CD14-positive monocyte (primary cell): Measurements from ENCODE around the gene CNFN. TPM values are rescaled to one million over a fixed set of nuclear protein-coding genes. Genes with fewer than 3 reads are reported as not detected.

Experiments used
- DNase-seq, 3 donors: peaks; one replicate each; pipeline ENCODE4 v3.0.0-alpha.2; 2011 to 2022
- H2AFZ ChIP-seq: 2 replicates; pipeline ENCODE4 v1.6.0; 2012; ENCODE audit warnings: mild to moderate bottlenecking, low read depth, low read length, inconsistent platforms; ENCODE audit not compliant: insufficient read depth, poor library complexity, severe bottlenecking
- H3K27ac ChIP-seq, 2 donors: 1 replicate in 1 of 2; 2 replicates in 1 of 2; pipeline ENCODE4 v1.5.1; 2012 to 2013; ENCODE audit warnings: low read length in 2 of 2, control low read depth in 1 of 2, inconsistent platforms in 1 of 2, low read depth in 1 of 2, mild to moderate bottlenecking in 1 of 2
- H3K27me3 ChIP-seq, 2 donors: one replicate each; pipeline versions ENCODE4 v1.6.0 to v1.6.1; 2011 to 2013; ENCODE audit warnings: low read length in 2 of 2; ENCODE audit not compliant: control insufficient read depth in 2 of 2, insufficient read depth in 2 of 2
- H3K36me3 ChIP-seq, 2 donors: replicated peaks in 1 of 2; 1 replicate in 1 of 2; 2 replicates in 1 of 2; pipeline versions ENCODE4 v1.5.1 to v1.6.1; 2012 to 2013; ENCODE audit warnings: low read length in 2 of 2, control low read depth in 1 of 2, inconsistent platforms in 1 of 2, mild to moderate bottlenecking in 1 of 2; ENCODE audit not compliant: insufficient read depth in 2 of 2, control insufficient read depth in 1 of 2
- H3K4me1 ChIP-seq, 2 donors: 1 replicate in 1 of 2; 2 replicates in 1 of 2; pipeline versions ENCODE4 v1.5.1 to v1.6.1; 2012 to 2013; ENCODE audit warnings: low read length in 2 of 2, control low read depth in 1 of 2, inconsistent platforms in 1 of 2, mild to moderate bottlenecking in 1 of 2, moderate library complexity in 1 of 2; ENCODE audit not compliant: insufficient read depth in 2 of 2, control insufficient read depth in 1 of 2
- H3K4me2 ChIP-seq: replicated peaks from 2 replicates; pipeline ENCODE3; 2012; ENCODE audit warnings: low read length, moderate library complexity, mild to moderate bottlenecking; ENCODE audit not compliant: poor library complexity, severe bottlenecking; ENCODE audit errors: extremely low read depth
- H3K4me3 ChIP-seq, 3 experiments: fragments of 200-600 bp in 1 of 3; sonication (generic) in 1 of 3; replicated peaks in 1 of 3; 1 replicate in 2 of 3; 2 replicates in 1 of 3; pipeline ENCODE4 v1.5.1; 2011 to 2013; ENCODE audit warnings: low read length in 3 of 3, mild to moderate bottlenecking in 3 of 3, control low read depth in 2 of 3, low read depth in 2 of 3, inconsistent platforms in 1 of 3, moderate library complexity in 1 of 3
- H3K79me2 ChIP-seq: 2 replicates; pipeline ENCODE4 v1.6.0; 2012; ENCODE audit warnings: mild to moderate bottlenecking, control low read depth, inconsistent platforms, low read length, moderate library complexity; ENCODE audit not compliant: insufficient read depth
- H3K9ac ChIP-seq: 2 replicates; pipeline ENCODE4 v1.6.0; 2017; ENCODE audit warnings: low read length, mild to moderate bottlenecking; ENCODE audit not compliant: insufficient read depth, poor library complexity, severe bottlenecking
- H3K9me3 ChIP-seq, 2 donors: replicated peaks in 1 of 2; 1 replicate in 1 of 2; 2 replicates in 1 of 2; pipeline versions ENCODE4 v1.5.1 to v1.6.1; 2012 to 2013; ENCODE audit warnings: low read length in 2 of 2, control low read depth in 1 of 2; ENCODE audit not compliant: control insufficient read depth in 1 of 2, insufficient read depth in 1 of 2
- H4K20me1 ChIP-seq: 2 replicates; pipeline ENCODE4 v1.6.0; 2012; ENCODE audit warnings: mild to moderate bottlenecking, low read length, control low read depth, moderate library complexity; ENCODE audit not compliant: insufficient read depth
- H3K27ac Mint-ChIP-seq, 7 donors: one replicate each; pipeline ENCODE4 v1.8.0; 2020; ENCODE audit warnings: mild to moderate bottlenecking in 7 of 7, mixed read lengths in 7 of 7, moderate library complexity in 6 of 7, inconsistent platforms in 2 of 7
- H3K27me3 Mint-ChIP-seq, 3 donors: one replicate each; pipeline ENCODE4 v1.8.0; 2021 to 2022; ENCODE audit warnings: low read depth in 3 of 3, mild to moderate bottlenecking in 3 of 3, mixed read lengths in 3 of 3, moderate library complexity in 3 of 3, inconsistent platforms in 1 of 3
- H3K36me3 Mint-ChIP-seq, 2 donors: one replicate each; pipeline ENCODE4 v1.8.0; 2020; ENCODE audit warnings: mixed read lengths in 2 of 2, inconsistent platforms in 1 of 2, mild to moderate bottlenecking in 1 of 2
- H3K4me1 Mint-ChIP-seq: one replicate; pipeline ENCODE4 v1.8.0; 2020; ENCODE audit warnings: mild to moderate bottlenecking, mixed read lengths
- H3K4me3 Mint-ChIP-seq, 2 donors: one replicate each; pipeline ENCODE4 v1.8.0; 2020; ENCODE audit warnings: mild to moderate bottlenecking in 2 of 2, mixed read lengths in 2 of 2, moderate library complexity in 1 of 2
- H3K9me3 Mint-ChIP-seq, 7 donors: one replicate each; pipeline ENCODE4 v1.8.0; 2020 to 2022; ENCODE audit warnings: mixed read lengths in 7 of 7, mild to moderate bottlenecking in 6 of 7, moderate library complexity in 6 of 7, inconsistent platforms in 2 of 7
- CTCF ChIP-seq: fragments of 200-600 bp; IDR thresholded peaks from one replicate; pipeline ENCODE4 v1.8.0; 2022; ENCODE audit warnings: antibody characterized with exemption, mild to moderate bottlenecking
- WGBS: methylation state at CpG from one replicate; pipeline ENCODE4 v1.1.5; 2013; ENCODE audit warnings: missing lambda C conversion rate; ENCODE audit not compliant: insufficient coverage; 5-methylcytosine and 5-hydroxymethylcytosine counted together
- intact Hi-C, 2 donors: fragments of 100-400 bp; cut with micrococcal nuclease; formaldehyde crosslinking; loops; one replicate each; pipeline versions ENCODE4 v1.15.0 to v1.15.1; 2023
- polyA plus RNA-seq, 3 donors: library from polyadenylated mRNA; depleted of rRNA in 1 of 3; unstranded in 2 of 3; stranded (reverse) in 1 of 3; fragments of 300-500 nt in 2 of 3; fragments of >200 nt in 1 of 3; fragmentation: Illumina TruSeq in 2 of 3; gene quantifications; 1 replicate in 2 of 3; 2 replicates in 1 of 3; pipeline ENCODE4 v1.2.3, GENCODE V29; 2012 to 2021

The CNFN gene
- polyA plus RNA-seq, 3 donors: 0.64 to 6.4 (median 3.4) TPM

DNA sequence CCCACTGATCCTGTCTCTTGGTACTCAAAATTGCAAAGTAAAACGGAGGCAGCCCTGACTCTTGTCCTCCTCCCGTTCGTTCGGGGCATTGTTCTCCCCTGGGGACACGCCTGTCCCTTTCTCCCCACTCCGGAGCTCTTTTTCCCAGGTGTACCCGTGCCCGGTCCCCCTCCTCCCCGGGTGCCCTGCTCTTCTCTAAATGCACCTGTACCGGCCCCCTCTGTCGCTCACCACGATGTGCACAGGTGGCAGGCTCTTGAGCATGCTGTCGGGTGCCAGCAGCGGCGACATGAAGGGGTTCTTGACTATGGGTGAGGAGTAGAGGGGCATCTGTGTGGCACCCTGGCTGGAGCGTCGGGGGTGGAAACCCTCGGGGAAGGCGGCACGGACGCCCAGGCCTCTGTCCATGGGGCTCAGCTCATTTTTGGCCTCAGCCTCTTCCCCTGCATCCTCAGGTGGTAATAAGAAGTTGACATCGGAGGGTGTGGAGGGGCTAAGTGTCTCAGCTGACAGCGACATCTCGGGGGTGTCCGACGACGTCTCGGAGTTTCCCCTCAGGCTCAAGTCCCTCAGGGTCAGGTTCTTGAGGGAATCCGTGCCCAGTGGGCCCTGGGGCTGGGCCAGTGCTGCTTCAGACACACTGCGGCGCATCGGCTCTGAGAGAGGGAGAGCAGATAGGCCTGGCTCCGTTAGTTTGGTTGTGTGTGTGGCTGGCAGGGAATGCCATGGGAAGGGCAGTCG lies 12.4 kb upstream of the CNFN start:
- H3K9ac ChIP-seq: no peak overlapping the region
- H3K36me3 ChIP-seq: no peaks in the 10 kb centered on the region
- WGBS: 83% methylated on average over 25 of the region's 34 CpGs

More for the DNA sequence above, 12.4 kb upstream of the CNFN start:
- H3K4me2 ChIP-seq: peak overlapping the region; percentile 81
- H3K27me3 Mint-ChIP-seq: peaks cover 19 to 27% (median 21%) of the 10 kb centered on the region in 3 donors
- peaks cover 22% of the 10 kb centered on the region for H3K4me1 Mint-ChIP-seq
- H3K9me3 Mint-ChIP-seq: peaks cover 0 to 4% (median 0%) of the 10 kb centered on the region in 7 donors
- peaks cover 3% of the 10 kb centered on the region for H3K79me2 ChIP-seq
- H3K9me3 ChIP-seq: no peaks in the 10 kb centered on the region
- H3K4me3 Mint-ChIP-seq: peak overlapping the region; percentile 68 to 83
- peak overlapping the region in 1 of 7 donors; percentile 50 for H3K27ac Mint-ChIP-seq
- peaks cover 13 to 23% of the 10 kb centered on the region in 2 donors for H3K36me3 Mint-ChIP-seq
- peaks cover 16 to 19% of the 10 kb centered on the region in 2 donors for H3K4me1 ChIP-seq
- no peak overlapping the region for H3K27ac ChIP-seq
- peaks cover 0 to 9% of the 10 kb centered on the region in 2 donors for H3K27me3 ChIP-seq
- H3K4me3 ChIP-seq: peak overlapping the region in 1 of 3 experiments; percentile 71
- H4K20me1 ChIP-seq: peaks cover 23% of the 10 kb centered on the region
- TF ChIP-seq CTCF: no peak
- intact Hi-C loops: no loop called here
- DNase-seq: no peak
- H2AFZ ChIP-seq: no peak overlapping the region
